Activated B cell treated with CpG ODN at 0.5 μM for 24 hours (primary cell): ENCODE results near the gene FGF9. TPM values are rescaled to one million over a fixed set of nuclear protein-coding genes. Genes with fewer than 3 reads are reported as not detected.

Source experiments
- ATAC-seq: fragments of 200-7000 bp; cut with Tn5 transposase; one replicate; pipeline ENCODE4 v1.10.0; 2021; ENCODE audit warnings: low read depth, mild to moderate bottlenecking, moderate library complexity
- CTCF ChIA-PET: fragments of 350-600 bp; sonication (Branson Sonifier 250); formaldehyde crosslinking; loops from one replicate; lab custom pipeline; 2021; ENCODE audit warnings: antibody characterized with exemption; lab: Charles Lee
- POLR2A ChIA-PET: fragments of 350-600 bp; sonication (Branson Sonifier 250); formaldehyde crosslinking; loops from one replicate; lab custom pipeline; 2021; ENCODE audit warnings: antibody characterized with exemption; lab: Charles Lee
- DNase-seq: peaks from one replicate; pipeline ENCODE4 v3.0.0; 2022
- H3K27ac Mint-ChIP-seq: one replicate; pipeline ENCODE4 v1.8.0; 2020; ENCODE audit warnings: mixed read lengths
- H3K27me3 Mint-ChIP-seq: one replicate; pipeline ENCODE4 v1.8.0; 2021; ENCODE audit warnings: mixed read lengths
- H3K36me3 Mint-ChIP-seq: one replicate; pipeline ENCODE4 v1.8.0; 2021; ENCODE audit warnings: low read depth, mixed read lengths
- H3K4me1 Mint-ChIP-seq: one replicate; pipeline ENCODE4 v1.8.0; 2021; ENCODE audit warnings: mixed read lengths
- H3K4me3 Mint-ChIP-seq: one replicate; pipeline ENCODE4 v1.8.0; 2020; ENCODE audit warnings: mild to moderate bottlenecking, mixed read lengths
- H3K9me3 Mint-ChIP-seq: one replicate; pipeline ENCODE4 v1.8.0; 2020; ENCODE audit warnings: mixed read lengths
- intact Hi-C: fragments of 100-400 bp; cut with micrococcal nuclease; formaldehyde crosslinking; loops from one replicate; pipeline ENCODE4 v1.15.1; 2024
- total RNA-seq: library from RNA; stranded (reverse); gene quantifications from 2 replicates; pipeline ENCODE4 v1.2.3, GENCODE V29; 2022
- TF ChIP-seq, protein P1 (sequence below): fragments of 200-600 bp; IDR thresholded peaks from one replicate; pipeline ENCODE4 v1.8.0; 2022; ENCODE audit warnings: antibody characterized with exemption, mild to moderate bottlenecking

FGF9 gene
- total RNA-seq, 1 donor from 2014 or later, result 0.22 TPM

DNA sequence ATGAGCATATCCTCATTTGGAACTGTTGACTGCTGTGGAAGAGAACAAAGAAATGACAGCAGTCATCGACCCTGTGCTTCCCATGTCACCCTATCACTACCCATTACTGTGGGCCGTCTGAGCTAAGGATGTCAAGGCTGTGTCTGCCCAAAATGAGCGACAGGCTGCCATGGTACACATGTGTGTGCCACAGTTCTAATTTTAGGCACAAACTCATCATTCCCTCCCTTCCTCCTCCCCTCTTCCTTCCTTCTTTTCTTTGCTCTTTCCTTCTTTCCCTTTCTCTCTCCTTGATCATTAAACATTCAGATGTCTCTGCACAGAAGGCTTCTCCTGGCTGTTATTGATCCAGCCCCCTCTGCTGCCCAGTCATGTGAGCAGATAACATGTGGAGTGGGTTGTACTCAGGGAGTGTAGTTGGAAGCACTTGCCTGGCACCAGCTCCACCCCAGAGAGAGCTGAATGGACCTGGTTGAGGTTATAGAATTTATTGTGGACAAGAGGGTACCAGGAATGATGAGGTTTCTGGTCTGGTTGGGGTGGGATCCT, 6.3 kb downstream of the FGF9 start:
- Mint-ChIP-seq H3K27ac (no peak overlapping the region), H3K4me1 (peaks cover 21% of the 10 kb centered on the region), H3K36me3 (no peaks in the 10 kb centered on the region), H3K9me3 (no peaks in the 10 kb centered on the region), H3K27me3 (peaks cover 41% of the 10 kb centered on the region), H3K4me3 (no peak overlapping the region)
- TF ChIP-seq, protein P1, sequence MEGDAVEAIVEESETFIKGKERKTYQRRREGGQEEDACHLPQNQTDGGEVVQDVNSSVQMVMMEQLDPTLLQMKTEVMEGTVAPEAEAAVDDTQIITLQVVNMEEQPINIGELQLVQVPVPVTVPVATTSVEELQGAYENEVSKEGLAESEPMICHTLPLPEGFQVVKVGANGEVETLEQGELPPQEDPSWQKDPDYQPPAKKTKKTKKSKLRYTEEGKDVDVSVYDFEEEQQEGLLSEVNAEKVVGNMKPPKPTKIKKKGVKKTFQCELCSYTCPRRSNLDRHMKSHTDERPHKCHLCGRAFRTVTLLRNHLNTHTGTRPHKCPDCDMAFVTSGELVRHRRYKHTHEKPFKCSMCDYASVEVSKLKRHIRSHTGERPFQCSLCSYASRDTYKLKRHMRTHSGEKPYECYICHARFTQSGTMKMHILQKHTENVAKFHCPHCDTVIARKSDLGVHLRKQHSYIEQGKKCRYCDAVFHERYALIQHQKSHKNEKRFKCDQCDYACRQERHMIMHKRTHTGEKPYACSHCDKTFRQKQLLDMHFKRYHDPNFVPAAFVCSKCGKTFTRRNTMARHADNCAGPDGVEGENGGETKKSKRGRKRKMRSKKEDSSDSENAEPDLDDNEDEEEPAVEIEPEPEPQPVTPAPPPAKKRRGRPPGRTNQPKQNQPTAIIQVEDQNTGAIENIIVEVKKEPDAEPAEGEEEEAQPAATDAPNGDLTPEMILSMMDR, result no peak
- ChIA-PET POLR2A (no interaction called here), CTCF (no interaction called here)
- intact Hi-C loops, result loop anchor here (10.0 kb wide), 6 partner anchors 222 to 1722 kb away; partner anchors contain the start of genes CRYL1, LATS2, ZDHHC20 and ZMYM2
- DNase-seq (no peak), ATAC-seq (no peak)

DNA sequence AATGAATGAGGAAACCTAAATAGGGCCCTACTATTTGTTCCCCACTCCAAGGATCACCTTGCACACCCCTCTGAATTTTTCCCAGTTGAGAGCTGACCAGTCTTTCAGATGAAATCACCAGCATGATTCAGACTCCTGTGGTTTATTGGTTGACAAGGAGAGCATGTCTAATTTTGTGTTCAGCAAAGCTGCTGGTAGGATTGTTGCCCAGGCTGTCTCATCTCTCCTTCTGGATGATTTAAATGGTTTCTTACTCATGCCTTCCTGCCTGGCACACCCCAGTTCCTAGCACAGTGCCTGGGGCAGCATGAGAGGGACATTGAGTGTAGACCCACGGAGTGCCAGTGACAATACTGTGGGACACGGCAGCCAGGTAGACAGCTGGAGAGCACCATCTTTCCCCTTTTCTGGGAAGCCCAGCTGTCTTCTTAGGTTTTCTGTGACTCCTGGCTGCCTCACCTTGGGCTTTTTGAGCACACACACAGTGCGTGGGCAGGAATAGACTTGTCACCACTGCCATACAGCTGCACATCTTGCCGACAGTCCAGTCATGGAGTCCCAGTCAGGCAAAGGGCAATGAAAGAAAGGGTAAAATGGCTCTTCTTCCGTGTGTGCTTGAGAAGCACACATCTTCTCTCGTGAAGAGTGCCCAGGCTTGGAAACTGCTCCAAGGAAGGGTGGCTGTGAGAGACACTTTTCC, 12.3 kb downstream of the FGF9 start:
- ATAC-seq (no peak), DNase-seq (no peak)
- H3K4me3 Mint-ChIP-seq, result no peak overlapping the region
- TF ChIP-seq, protein P1, result no peak
- no peaks in the 10 kb centered on the region for H3K36me3 Mint-ChIP-seq
- H3K27me3 Mint-ChIP-seq, result peaks cover 25% of the 10 kb centered on the region
- POLR2A ChIA-PET, result no interaction called here
- no peaks in the 10 kb centered on the region for H3K4me1 Mint-ChIP-seq
- no peaks in the 10 kb centered on the region for H3K9me3 Mint-ChIP-seq
- CTCF ChIA-PET, result no interaction called here
- intact Hi-C loops, result no loop called here
- H3K27ac Mint-ChIP-seq, result no peak overlapping the region

DNA sequence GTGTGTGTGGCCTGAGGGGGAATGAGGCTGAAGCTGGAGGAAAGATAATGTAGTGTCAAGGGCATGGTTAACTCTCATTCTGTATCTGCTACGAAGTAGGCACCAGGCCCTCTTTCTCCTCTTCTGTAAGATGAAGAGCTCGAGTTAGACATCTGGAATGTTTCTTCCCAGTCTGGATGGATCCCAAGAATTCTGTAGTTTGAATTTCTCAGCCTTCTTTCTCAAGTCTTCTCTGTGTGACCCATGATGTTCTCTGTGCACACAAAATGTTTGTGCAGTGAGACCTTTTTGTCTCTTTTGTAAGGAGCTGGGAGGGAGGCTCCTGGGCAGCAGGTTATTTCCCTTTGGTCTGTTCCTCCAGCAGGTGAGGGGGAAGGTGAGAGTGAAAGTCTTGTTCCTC, 13.7 kb downstream of the FGF9 start:
- no peaks in the 10 kb centered on the region for H3K4me1 Mint-ChIP-seq
- no peak overlapping the region for H3K27ac Mint-ChIP-seq
- no peaks in the 10 kb centered on the region for H3K9me3 Mint-ChIP-seq
- TF ChIP-seq, protein P1, result no peak
- no peaks in the 10 kb centered on the region for H3K36me3 Mint-ChIP-seq
- peaks cover 22% of the 10 kb centered on the region for H3K27me3 Mint-ChIP-seq
- ATAC-seq (no peak), DNase-seq (no peak)
- ChIA-PET POLR2A (no interaction called here), CTCF (no interaction called here)
- intact Hi-C loops, result no loop called here
- no peak overlapping the region for H3K4me3 Mint-ChIP-seq

DNA sequence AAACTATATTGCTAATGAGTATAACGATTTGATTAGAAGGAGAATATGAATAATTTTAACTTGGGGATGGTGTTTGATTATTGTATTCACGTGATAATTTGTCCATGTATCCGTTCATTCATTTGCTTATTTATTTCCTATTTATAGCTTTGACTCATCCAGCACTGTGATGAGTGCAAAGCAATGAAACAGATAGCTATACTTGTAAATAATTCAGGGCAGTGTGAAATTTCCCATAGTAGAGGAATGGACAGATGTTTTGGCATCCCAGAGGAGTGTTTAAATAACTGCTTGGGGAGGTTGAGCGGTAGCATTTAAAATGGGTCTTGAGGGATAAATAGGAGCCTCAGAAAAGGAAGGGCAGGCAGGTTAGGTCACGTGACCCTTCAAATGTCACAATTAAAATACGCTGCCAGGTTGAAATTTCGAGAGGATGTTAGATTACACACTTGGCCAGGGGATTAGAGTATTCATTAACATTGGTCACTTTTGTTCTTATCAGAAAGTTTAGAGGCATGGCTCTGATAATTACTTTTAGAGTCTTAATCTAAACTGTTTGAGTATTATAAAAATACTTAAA, 14.7 kb downstream of the FGF9 start:
- no peak for DNase-seq
- TF ChIP-seq, protein P1, result no peak
- no peak for ATAC-seq
- H3K27ac Mint-ChIP-seq, result no peak overlapping the region
- CTCF ChIA-PET, result no interaction called here
- intact Hi-C loops, result no loop called here
- no peak overlapping the region for H3K4me3 Mint-ChIP-seq
- H3K36me3 Mint-ChIP-seq, result no peaks in the 10 kb centered on the region
- POLR2A ChIA-PET, result no interaction called here
- no peaks in the 10 kb centered on the region for H3K9me3 Mint-ChIP-seq
- no peaks in the 10 kb centered on the region for H3K4me1 Mint-ChIP-seq
- peaks cover 24% of the 10 kb centered on the region for H3K27me3 Mint-ChIP-seq

DNA sequence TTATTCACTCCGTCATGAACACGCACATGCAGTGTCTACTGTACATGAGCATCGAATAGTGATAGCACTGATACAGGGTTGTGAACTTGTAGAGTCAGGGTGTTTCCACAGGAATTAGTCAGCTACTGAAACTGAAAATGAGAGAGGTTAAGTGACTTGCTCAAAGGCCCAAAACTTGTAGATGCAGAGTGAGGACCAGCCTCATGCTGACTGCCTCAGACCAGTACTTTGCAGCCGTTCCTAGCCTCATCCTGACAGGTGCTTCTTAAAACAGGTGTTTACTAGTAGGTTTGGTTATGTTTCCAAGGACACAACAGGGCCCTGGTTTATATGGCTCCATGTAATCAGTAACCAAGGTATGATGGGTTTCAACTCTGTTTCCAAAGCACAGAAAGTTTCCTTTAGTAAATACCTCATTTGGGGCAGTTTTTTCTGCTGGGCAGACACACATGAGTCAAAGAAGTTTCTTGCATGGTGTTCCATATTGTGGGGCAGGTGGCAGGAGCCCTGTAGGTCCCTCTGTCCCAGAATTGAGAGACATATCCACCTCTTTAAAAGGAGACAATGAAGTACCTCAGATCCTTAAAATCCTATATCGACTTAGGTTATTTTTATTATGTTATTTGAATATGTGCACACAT, 16.0 kb downstream of the FGF9 start:
- no peak overlapping the region for H3K4me3 Mint-ChIP-seq
- intact Hi-C loops, result no loop called here
- DNase-seq (no peak), ATAC-seq (no peak)
- H3K27ac Mint-ChIP-seq, result no peak overlapping the region
- CTCF ChIA-PET, result no interaction called here
- H3K27me3 Mint-ChIP-seq, result peaks cover 20% of the 10 kb centered on the region
- TF ChIP-seq, protein P1, result no peak
- no peaks in the 10 kb centered on the region for H3K36me3 Mint-ChIP-seq
- no peaks in the 10 kb centered on the region for H3K9me3 Mint-ChIP-seq
- POLR2A ChIA-PET, result no interaction called here
- H3K4me1 Mint-ChIP-seq, result peaks cover 2% of the 10 kb centered on the region
